GM18508 (cell line): ENCODE data around the gene NKAIN4.

Source experiments
- ATAC-seq: cut with Tn5 transposase; IDR thresholded peaks from one replicate; pipeline ENCODE4 v1.9.1; 2021; ENCODE audit warnings: moderate number of reproducible peaks; ENCODE audit not compliant: insufficient read depth, unreplicated experiment

The NKAIN4 gene

DNA sequence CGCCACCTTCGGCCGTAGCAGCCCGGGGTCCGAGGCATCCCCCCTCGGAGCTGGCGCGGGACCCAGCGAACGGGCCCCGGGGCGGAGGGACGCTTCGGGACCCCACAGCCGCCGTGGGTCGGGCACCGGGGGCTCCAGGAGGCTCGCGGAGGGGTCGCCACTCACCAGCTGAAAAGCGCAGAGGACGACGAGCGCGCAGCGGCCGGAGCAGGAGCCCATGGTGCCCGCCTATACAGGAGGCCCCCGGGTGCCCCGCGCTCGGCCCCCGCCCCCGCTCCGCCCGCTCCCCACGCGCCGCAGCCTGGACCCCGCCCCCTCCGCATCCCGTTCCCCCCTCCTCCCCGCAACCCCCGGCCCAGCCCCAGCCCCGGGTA, at the start of gene NKAIN4:
Gene NKAIN4, minus strand, starts transcription at position 232 of the 374 bp plus-strand sequence. Its CDS starts 13 bp downstream, at position 219.
- no peak for ATAC-seq

DNA sequence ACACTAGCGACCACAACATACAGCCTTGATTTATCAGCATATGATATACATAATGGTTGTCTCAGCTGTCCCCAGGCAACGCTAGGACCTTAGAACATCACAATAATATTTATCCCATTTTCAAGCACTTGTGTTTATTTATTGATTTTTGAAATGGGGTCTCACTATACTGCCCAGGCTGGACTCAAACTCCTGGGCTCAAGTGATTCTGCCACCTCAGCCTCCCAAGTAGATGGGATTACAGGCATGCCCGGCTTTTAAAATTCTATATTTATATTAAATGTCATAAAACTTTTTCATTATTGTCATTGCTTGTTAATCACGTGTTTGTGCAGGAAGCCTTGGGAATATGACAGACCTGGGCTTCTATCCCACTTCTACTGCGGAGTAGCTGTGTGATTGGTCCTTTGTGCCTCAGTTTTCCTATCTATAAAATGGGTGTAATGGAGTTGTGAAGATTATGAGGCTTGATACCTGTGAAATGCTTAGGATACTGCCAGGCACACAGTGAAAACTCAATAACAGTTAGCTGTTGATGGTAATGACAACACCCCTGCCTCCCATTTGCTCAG, 48.9 kb upstream of the NKAIN4 start:
- ATAC-seq: no peak

DNA sequence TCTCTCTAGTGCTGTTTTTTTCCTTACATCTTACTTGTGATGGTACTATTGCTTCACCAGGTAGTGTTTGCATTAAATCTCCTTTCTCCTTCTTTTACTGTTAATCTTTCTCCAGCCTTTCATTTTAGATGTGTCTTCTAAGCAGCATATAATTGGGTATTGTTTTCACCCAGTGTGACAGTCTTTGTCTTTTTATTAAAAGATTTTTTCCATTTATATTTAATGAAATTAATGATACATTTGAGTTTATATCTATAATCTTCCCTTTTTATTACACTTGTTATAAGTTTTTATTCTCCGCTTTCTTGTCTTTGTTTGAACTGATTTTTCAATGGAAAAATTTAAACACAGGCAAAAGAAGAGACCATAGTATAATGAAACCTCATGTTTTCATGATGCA, 47.4 kb upstream of the NKAIN4 start:
- no peak for ATAC-seq

DNA sequence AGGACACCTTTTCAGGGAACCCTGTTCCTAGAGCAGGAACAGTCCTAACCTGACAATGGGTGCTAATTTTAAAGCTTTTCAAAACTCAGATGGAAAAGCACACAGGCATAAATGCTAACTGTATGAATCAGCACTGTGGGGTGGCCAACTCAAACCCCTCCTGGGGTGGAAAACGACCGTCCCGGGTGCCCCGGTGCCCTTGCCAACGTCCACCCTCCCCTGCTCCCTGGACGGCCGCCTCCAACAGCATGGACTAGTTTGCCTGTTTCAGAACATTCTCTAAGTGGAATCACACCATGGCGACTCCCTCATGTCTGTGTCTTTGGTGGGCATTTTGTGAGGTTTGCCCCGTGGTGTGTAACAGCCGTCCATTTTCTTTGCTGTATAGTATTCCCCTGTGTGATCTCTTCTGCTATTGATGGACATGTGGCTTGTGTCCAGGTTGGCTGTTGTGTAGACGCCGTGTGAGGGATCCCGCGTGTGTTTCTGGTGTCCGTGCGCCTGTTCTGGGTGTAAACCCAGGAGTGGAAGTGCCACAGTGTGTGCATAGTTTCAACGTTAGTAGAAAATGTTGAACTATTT, 44.6 kb upstream of the NKAIN4 start:
- no peak for ATAC-seq

DNA sequence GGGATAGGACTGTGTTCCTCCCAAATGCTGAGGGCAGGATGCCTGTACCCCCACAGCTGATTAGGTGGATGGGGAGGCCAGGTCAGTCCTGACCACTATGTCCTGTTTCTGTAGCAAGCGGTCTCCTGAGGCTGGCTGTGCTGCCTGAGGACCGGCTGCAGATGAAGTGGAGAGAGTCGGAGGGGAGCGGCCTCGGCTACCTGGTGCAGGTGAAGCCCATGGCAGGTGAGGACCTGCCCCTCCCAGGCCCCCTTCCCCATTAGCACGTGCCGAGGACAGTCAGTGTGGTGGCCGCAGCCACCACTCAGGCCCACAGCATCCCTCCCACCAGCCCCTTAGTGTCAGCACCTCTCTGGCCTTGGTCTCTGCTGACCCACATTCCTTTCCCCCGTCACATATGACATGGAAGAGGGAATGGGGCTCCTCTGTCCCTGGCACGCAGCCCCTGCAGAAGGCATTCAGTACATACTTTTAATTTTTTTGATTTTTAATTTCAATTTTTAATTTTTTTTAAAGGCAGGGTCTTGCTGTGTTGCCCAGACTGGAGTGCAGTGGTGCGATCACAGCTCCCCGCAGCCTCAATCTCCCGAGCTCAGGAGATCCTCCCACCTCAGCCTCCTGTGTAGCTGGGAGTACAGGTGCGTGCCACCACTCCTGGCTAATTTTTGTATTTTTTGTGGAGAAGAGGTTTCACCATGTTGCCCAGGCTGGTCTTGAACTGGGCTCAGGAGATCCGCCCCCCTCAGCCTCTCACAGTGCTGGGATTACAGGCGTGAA, 43.7 kb upstream of the NKAIN4 start:
- no peak for ATAC-seq

DNA sequence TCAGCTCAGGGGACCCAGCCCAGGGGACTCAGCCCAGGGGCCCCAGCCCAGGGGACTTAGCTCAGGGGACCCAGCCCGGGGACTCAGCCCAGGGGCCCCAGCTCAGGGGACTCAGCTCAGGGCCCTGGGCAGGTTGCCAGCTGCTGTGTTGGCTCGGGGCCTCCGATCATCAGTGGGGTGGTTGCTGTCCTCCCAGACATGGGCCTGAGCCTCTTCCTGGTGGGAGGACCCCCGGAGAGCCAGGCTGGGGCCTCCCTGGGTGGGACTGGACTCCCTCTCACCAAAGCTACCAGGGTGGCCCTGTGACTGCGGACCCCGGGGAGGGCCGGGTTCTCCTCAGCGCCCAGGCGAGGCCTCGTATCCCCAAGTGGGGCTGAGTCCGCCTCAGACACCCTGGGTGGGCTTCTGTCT, 43.1 kb upstream of the NKAIN4 start:
- no peak for ATAC-seq

DNA sequence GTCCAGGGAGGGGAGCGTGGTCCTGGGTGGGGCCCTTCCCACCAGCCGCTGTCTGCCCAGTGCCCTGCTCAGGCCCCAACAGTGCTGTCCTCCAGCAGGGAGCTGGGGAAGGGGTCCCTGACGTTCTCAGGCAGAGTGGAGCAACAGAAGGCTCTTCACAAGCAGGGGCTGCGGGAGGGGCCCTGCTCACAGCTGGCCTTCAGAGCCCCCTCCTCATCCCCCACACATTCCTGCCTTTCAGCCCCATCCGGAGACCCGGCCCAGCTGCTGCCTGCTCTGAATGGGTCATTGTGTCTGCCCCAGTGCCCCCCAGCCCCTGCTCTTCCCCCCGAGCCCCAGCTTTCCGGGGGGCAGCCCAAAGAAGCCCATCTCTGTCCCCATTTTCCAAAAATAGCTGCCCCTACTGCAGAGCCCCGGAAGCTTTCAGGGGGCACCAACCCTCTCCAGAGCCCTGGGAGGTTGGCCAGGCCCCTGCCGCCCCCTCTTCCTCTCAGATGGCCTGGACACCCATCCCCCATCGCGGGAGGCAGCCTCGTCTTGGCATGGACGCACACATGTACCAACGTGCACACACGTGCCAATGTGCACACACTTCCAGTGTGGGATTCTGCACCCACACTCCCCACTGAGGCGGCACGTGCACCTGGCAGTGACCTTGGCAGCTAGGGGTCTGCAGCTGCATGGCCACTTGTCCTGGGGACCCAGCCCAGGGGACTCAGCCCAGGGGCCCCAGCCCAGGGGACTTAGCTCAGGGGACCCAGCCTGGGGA, 42.5 kb upstream of the NKAIN4 start:
- ATAC-seq: no peak

DNA sequence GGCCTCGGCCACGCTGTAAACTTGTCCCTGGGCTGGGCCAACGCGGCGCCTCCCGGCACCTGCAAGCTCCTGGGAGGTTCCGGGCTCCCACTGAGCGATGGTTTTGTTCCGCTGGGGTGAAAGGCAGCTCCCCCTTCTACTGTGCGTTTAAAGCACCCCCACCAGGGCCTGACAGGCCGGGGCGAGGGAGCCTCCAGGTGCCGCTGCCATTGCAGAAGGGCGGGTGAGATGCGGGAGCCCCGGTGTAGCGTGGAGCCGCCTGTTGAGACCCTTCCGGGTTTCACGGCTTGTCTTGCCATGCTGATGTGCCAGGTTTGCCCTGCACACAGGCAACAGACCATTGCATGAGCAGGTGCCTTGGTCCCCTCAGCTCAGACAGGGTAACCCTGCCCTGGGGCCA, 41.6 kb upstream of the NKAIN4 start:
- ATAC-seq: no peak

DNA sequence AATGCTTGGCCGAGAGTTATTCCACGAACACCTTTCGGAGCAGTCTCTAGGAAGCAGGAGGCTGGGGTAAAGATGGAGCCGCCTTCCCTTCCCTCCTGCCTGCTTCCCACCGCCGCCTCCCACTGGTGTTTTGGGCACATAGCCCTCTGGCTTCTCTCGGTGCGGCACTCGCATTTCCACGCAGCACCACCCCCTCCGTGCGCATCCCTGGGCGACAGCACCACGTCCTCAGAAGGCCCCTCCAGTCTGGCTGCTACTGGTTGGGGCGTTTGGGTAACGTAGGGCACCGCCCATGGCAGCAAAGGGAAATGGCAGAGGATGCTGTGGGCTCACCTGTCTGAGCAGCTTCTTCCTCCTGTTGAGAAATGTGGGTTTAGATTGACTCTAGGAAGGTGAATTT, 41.2 kb upstream of the NKAIN4 start:
- no peak for ATAC-seq

DNA sequence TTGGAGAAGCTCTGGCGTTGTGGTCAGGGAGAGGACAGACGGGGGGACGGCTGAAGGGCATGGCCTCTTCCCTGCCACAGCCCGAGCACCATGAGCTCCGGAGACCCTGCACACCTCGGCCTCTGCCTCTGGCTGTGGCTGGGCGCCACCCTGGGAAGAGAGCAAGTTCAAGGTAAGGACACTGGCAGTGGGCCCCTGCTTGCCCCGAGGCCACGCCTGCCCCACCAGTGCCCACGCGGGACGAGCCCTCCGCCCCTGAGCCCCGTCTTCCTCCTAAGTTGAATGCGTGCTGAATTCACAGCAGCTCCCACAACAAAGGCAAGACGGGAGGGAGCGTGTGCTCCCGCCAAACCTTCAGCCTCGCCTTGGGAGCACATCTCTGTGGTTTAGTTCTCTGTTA, 40.8 kb upstream of the NKAIN4 start:
- ATAC-seq: no peak

DNA sequence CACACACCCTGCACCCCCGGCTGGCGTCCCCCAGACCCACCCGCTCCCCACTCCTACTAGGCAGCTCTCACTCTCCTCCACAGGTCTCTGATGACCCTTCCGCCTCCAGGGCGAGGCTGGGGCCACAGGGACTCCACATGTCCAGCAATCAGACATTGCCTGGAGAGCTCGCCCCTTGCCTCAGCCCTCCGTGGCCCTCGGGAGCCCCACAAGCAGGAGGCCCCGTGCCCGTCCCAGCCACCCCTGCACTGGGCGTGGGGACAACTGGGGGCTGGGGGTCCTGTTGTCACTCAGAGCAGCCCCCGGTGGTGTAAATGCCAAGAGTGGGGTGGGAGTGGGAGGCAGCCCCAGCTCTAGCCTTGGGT, 40.3 kb upstream of the NKAIN4 start:
- ATAC-seq: no peak

DNA sequence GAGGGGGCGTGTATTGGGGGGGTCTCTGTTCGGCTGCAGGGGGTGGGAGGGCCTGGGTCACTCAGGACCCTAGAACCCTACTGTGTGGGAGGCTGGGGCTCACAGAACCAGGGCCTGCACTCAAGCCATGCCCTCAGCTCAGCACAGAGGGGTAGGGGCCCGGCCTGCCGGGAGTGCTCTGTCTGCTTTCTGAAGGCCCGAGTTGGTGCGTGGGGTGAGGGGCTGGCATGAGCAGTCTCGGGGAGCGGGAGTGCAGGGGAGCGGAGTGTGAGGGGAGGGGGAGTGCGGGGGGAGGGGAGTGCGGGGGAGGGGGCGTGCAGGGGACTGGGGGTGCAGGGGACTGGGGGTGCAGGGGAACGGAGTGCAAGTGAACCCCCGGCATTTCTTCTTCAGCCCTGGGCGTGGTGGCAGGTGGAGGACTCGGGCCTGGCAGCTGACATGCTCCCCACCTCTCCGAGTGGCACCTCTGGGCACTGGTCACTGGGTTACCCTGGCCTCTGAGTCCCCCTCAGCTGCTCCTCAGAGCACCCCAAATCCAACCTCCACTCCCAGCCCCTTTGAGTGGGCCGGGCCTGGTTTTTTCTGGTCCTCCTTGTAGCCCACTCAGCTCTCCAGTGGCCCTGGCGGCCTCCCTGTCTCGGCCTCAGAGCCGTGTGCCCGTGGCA, 39.7 kb upstream of the NKAIN4 start:
- no peak for ATAC-seq

DNA sequence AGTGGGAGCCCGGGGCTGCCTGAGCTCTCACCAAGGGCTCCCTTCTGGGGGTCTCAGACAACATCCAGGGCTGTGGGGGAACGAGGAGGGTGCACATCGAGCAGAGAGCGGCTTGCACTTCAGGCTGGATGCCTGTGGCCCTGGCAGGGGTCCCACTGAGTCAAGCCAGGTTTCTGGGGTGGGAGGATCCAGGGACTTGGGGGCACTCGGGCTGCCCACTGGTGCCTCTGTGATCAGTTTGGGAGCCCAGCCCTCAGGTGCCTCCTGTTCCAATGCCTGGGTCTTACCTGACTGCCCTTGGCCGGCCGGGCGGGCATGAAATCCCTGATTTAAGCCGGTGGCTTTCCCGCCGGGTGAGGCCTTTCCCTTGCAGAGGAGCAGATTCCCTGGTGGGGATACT, 39.2 kb upstream of the NKAIN4 start:
- no peak for ATAC-seq

DNA sequence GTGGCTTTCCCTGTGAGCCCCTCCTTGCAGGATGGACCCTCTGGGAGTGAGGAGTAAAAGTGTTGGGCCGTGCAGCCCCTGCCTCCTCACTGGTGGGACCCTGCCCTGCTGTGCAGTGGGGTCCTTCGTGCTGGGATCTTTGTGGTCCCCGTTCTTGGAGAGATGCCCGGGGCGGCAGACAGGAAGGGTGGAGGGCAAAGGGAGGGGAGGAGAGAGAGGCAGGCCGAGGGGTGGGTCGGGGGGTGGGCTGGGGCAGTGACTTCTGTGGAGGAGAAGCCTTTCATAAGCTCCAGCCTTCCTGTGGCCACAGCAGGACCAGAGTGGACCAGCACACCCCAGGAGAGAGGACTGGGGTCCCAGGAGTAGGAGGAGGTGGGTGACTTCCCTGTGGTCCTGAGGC, 38.6 kb upstream of the NKAIN4 start, which contains the start of gene COL20A1:
Gene COL20A1, plus strand, starts transcription at position 283 of the 400 bp plus-strand sequence. CDS start 1,922 bp downstream, outside the sequence.
- ATAC-seq: no peak

DNA sequence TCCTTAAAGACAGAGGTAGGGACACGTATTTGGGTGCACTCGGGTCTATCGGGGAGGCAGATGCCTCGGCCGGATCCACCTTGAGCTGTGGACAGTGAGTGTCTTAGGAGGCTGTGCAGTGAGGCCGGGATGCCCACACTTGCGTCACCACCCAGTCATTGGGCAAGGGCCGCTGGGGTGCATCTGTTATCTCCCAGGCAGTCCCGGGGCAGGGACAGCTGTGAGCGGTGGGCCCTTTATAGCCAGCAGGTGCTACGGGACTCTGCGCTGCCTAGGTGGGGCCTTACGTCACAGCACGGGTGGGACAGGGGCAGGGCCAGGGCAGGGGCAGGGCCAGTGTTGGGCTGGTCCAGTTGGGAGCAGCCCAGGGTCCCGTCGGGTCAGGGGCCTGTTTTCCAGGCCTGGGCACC, 38.0 kb upstream of the NKAIN4 start:
- no peak for ATAC-seq

DNA sequence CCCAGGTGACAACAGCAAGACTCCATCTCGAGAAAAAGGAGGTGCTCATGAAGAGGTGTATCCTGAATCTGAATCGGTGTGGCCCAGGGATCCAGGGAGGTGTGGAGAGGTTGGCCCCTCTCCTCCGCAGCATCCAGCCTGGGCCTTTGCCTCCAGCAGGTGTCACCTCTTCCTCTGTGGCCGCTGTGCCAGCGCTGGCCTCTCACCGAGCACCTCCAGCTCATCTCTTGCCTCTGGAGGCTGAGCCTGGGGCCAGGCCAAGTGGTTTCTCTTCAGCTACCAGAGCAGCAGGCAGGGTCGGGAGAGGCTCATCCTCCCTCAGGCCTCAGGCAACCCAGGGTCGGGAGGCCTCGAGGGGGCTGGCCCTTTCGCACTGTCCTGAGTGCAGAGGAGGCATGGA, 37.5 kb upstream of the NKAIN4 start:
- ATAC-seq: no peak

DNA sequence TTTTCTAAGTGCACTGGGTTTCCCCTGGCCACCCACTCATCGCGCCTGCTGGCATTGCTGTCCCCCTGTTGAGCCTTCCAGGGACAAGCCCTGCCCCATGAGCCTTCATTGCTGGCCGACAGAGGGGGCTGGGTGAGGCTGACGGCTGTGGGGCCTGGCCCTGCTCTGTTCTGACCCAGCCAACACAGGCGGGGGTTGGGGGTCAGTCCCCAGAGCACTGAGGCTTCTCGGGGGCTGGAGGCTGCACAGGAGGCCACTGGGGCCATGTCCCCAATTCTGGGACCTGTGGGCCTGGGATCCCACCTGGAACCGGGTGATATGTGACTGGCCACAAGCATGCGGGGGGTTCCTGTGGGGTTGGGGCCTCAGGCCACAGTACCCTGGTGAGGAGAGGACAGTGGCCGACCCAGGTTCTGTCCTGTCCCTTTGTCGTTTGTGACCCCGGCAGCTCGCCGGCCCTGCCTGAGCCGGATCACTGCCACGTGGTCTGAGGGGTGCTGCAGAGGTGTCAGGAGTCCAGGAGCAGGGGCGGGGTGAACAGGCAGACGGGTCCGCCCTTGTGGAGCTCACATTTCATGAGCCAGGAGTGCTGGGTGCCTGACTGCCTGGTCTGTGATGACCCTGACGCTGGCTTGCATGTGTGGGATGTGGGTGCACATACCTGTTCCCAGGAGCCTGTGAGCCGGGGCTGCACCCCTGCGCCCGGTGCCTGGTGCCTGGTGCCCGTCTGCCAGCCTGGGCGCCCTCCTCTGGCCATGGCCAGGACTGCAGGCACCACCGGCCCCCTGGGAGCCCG, 36.6 kb upstream of the NKAIN4 start:
- ATAC-seq: no peak

DNA sequence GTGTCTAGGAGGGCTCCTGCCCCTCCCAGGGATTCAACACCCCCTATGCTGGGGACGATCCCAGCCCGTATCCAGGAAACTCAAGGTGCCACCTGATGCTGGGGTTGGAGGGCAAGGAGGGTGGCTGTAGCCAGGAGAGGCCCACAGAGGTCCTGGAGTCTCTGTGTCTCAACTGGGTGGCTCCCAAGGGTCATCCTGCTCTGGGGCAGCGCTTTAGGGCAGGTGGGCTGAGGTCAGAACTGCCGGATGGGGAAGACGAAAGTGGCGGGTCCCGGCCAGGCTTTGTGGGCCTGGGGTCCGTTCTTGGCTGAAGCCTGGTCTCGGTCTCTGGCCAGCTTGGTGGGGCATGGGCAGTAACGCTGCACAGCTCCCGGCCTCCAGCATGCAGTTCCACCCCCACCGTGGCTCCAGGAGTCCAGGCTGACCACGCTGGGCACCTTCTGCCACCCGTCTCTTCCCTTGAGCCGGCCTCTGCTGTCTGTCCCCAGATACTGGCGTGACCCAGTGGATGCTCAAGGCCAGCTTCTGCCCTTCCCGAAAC, 35.9 kb upstream of the NKAIN4 start:
- no peak for ATAC-seq

DNA sequence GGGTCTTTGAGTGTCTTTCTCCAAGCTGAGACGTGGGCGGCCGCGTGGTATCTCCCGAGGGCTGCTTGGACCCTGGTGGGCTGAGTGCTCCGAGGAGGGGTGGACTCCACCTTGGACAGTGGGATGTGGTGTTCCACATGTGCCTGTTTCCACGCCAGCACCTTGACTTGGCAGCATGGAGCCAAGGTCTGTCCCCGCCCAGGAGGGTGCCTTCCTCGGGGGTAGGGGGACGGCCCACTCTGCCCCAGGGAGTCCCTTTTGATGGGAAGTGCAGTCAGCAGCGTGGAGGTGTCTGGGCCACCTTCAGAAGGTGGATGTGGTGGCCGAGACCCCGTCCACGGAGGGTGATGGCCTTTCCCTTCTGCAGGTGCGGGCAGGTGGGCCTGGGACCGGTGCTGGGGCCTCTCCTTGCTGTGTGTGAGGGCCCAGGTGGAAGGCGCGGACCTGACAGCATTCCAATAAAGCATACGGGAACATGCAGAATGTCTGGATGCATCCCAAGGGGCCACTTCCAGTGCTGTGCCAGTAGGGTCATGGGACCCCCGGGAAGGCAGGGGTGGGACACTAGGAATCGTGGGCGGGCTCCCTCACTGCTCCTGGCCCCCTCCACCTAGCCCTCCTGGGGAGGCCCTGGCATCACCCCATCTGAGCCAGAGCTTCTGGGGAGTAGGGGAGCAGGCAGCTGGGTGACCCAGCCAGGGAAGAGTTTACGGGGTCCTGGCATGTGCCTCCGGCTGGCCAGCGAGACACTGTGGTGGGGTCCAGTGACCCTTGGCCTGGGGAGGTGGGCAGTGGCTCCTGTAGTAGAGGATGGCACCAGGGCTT, 35.3 kb upstream of the NKAIN4 start:
- no peak for ATAC-seq
